DOHH2 (cell line): Measurements from ENCODE around the gene MAG.

Experiments
- EZH2phosphoT487 ChIP-seq: fragments of 200-600 bp; sonication (generic); IDR thresholded peaks from 2 replicates; pipeline ENCODE4 v1.6.1; 2017; ENCODE audit warnings: borderline replicate concordance, mild to moderate bottlenecking, antibody characterized with exemption, low read length, moderate library complexity, mixed read lengths
- TF ChIP-seq, protein P1 (sequence below): fragments of 200-600 bp; sonication (generic); IDR thresholded peaks from one replicate; pipeline ENCODE4 v1.5.1; 2014; ENCODE audit warnings: antibody characterized with exemption, mild to moderate bottlenecking, low read depth, low read length; ENCODE audit not compliant: poor library complexity, severe bottlenecking

GRCh38 chr19:35297922-35298321 is 6.0 kb downstream of the MAG start:
- TF ChIP-seq, protein P1, sequence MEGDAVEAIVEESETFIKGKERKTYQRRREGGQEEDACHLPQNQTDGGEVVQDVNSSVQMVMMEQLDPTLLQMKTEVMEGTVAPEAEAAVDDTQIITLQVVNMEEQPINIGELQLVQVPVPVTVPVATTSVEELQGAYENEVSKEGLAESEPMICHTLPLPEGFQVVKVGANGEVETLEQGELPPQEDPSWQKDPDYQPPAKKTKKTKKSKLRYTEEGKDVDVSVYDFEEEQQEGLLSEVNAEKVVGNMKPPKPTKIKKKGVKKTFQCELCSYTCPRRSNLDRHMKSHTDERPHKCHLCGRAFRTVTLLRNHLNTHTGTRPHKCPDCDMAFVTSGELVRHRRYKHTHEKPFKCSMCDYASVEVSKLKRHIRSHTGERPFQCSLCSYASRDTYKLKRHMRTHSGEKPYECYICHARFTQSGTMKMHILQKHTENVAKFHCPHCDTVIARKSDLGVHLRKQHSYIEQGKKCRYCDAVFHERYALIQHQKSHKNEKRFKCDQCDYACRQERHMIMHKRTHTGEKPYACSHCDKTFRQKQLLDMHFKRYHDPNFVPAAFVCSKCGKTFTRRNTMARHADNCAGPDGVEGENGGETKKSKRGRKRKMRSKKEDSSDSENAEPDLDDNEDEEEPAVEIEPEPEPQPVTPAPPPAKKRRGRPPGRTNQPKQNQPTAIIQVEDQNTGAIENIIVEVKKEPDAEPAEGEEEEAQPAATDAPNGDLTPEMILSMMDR, result no peak
- TF ChIP-seq EZH2phosphoT487, result no peak
